Activated CD8-positive, alpha-beta memory T cell treated with anti-CD3 and anti-CD28 coated beads, Interleukin-2, amount 10 ng/mL, durations not matched to agents 7 days and 5 days (primary cell): ENCODE results near the gene TCTN3. TPM values are rescaled to one million over a fixed set of nuclear protein-coding genes. Genes with fewer than 3 reads are reported as not detected.
"Not testable (repeated sequence)": the region's sequence is repeated elsewhere in the genome, so short reads cannot be mapped to it uniquely, and the experiment has no call there.

ENCODE experiments used
- ATAC-seq: fragments of 150-1000 bp; cut with Tn5 transposase; one replicate; pipeline ENCODE4 v1.10.0; 2021; ENCODE audit warnings: moderate library complexity
- CTCF ChIA-PET: fragments of 350-600 bp; sonication (Branson Sonifier 250); formaldehyde crosslinking; loops from one replicate; lab custom pipeline; 2021; ENCODE audit warnings: antibody characterized with exemption; lab: Charles Lee
- DNase-seq: peaks from one replicate; pipeline ENCODE4 v3.0.0-alpha.2; 2020
- H3K27ac Mint-ChIP-seq: one replicate; pipeline ENCODE4 v1.8.0; 2021; ENCODE audit warnings: mild to moderate bottlenecking, mixed read lengths
- H3K27me3 Mint-ChIP-seq: one replicate; pipeline ENCODE4 v1.8.0; 2021; ENCODE audit warnings: mixed read lengths
- H3K36me3 Mint-ChIP-seq: one replicate; pipeline ENCODE4 v1.8.0; 2021; ENCODE audit warnings: mild to moderate bottlenecking, mixed read lengths
- H3K4me1 Mint-ChIP-seq: one replicate; pipeline ENCODE4 v1.8.0; 2021; ENCODE audit warnings: mixed read lengths
- H3K4me3 Mint-ChIP-seq: one replicate; pipeline ENCODE4 v1.8.0; 2021; ENCODE audit warnings: mild to moderate bottlenecking, moderate library complexity, mixed read lengths
- H3K9me3 Mint-ChIP-seq: one replicate; pipeline ENCODE4 v1.8.0; 2022; ENCODE audit warnings: low read depth, mixed read lengths
- total RNA-seq, 2 experiments: library from RNA; stranded (reverse); gene quantifications; one replicate each; pipeline ENCODE4 v1.2.3, GENCODE V29; 2021

TCTN3 gene, protein sequence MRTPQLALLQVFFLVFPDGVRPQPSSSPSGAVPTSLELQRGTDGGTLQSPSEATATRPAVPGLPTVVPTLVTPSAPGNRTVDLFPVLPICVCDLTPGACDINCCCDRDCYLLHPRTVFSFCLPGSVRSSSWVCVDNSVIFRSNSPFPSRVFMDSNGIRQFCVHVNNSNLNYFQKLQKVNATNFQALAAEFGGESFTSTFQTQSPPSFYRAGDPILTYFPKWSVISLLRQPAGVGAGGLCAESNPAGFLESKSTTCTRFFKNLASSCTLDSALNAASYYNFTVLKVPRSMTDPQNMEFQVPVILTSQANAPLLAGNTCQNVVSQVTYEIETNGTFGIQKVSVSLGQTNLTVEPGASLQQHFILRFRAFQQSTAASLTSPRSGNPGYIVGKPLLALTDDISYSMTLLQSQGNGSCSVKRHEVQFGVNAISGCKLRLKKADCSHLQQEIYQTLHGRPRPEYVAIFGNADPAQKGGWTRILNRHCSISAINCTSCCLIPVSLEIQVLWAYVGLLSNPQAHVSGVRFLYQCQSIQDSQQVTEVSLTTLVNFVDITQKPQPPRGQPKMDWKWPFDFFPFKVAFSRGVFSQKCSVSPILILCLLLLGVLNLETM
- total RNA-seq, result 10 to 100 TPM; 29.7 to 69.2 TPM

DNA sequence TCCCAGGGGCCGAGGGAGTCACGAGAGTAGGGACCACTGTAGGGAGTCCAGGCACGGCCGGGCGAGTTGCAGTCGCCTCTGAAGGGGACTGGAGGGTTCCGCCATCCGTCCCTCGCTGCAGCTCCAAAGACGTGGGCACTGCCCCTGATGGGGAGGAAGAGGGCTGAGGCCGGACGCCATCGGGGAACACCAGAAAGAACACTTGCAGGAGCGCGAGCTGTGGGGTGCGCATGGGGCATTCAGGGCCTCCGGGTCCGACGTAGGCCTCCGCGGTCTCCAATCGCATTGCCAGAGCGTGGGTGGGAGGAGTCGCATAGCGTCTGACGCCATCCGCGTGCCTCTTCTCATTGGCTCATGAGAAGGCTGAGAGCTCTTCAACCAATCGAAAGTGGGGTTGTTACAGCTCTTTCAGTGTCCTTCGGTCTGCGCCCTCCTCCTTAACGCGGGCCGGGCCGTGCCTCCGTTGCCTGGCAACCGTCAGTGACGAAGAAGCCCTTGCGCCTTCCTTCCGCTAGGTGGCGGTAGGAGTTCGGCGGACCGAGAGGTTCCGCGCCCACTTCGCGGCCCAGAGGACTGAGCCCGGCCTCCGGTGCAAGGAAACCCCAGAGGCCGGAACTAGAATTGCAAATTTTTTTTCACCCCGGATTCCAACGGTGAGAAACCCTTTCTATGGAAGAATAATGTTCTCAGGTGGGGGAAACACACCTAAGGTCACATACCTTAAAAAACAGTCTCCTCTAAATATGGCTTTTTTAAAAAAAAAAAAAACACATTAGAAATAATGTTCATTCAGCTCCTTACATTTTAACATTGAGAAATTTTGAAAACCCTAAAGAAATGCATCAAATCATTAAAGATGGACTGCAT is at the start of gene TCTN3:
Gene TCTN3, minus strand, starts transcription at position 260 of the 867 bp plus-strand sequence. Its CDS starts 28 bp downstream, at position 232.
- Mint-ChIP-seq H3K4me3 (peak within 1 kb of the TSS; percentile 99), H3K27ac (peak within 1 kb of the TSS; percentile 85), H3K4me1 (peaks cover 44% of the 10 kb centered on the region), H3K9me3 (peaks cover 4% of the 10 kb centered on the region), H3K27me3 (no peaks in the 10 kb centered on the region), H3K36me3 (peaks cover 36% of the 10 kb centered on the region)
- CTCF ChIA-PET, result interaction anchor here (0.6 to 7.6 kb wide), 71 partner anchors 10 to 644 kb away, joined by 3 to 444 read pairs (median 5); partner anchors contain the start of genes ALDH18A1, CC2D2B, ENTPD1 and ZNF518A
- DNase-seq (peak; percentile 98), ATAC-seq (peak; percentile 99)

- CTCF ChIA-PET, result interaction anchor here (1.1 to 3.8 kb wide), 2 partner anchors 49 to 78 kb away, joined by 3 to 14 read pairs; partner anchors contain the start of gene TCTN3
- H3K9me3 Mint-ChIP-seq, result peaks cover 11% of the 10 kb centered on the region
- DNase-seq, result no peak
- peaks cover 15% of the 10 kb centered on the region for H3K27me3 Mint-ChIP-seq
- no peak overlapping the region for H3K27ac Mint-ChIP-seq
- no peak overlapping the region for H3K4me3 Mint-ChIP-seq
- peaks cover 20% of the 10 kb centered on the region for H3K36me3 Mint-ChIP-seq
- H3K4me1 Mint-ChIP-seq, result peaks cover 36% of the 10 kb centered on the region
- ATAC-seq, result no peak
These were observed 49.3 kb upstream of the TCTN3 start for GRCh38 chr10:95742962-95743535.

- H3K36me3 Mint-ChIP-seq, result peaks cover 20% of the 10 kb centered on the region
- peaks cover 38% of the 10 kb centered on the region for H3K4me1 Mint-ChIP-seq
- peaks cover 19% of the 10 kb centered on the region for H3K27me3 Mint-ChIP-seq
- H3K27ac Mint-ChIP-seq, result no peak overlapping the region
- no peak for DNase-seq
- peaks cover 10% of the 10 kb centered on the region for H3K9me3 Mint-ChIP-seq
- CTCF ChIA-PET, result interaction anchor here (1.1 to 3.8 kb wide), 2 partner anchors 48 to 79 kb away, joined by 3 to 14 read pairs; partner anchors contain the start of gene TCTN3
- no peak for ATAC-seq
- no peak overlapping the region for H3K4me3 Mint-ChIP-seq
These were observed 48.8 kb upstream of the TCTN3 start for GRCh38 chr10:95742485-95742884.

- peaks cover 22% of the 10 kb centered on the region for H3K36me3 Mint-ChIP-seq
- peaks cover 20% of the 10 kb centered on the region for H3K27me3 Mint-ChIP-seq
- H3K9me3 Mint-ChIP-seq, result peaks cover 7% of the 10 kb centered on the region
- CTCF ChIA-PET, result interaction anchor here (0.8 to 3.8 kb wide), 4 partner anchors 15 to 100 kb away, joined by 3 to 14 read pairs (median 3); partner anchors contain the start of gene TCTN3
- ATAC-seq (no peak), DNase-seq (no peak)
- H3K4me1 Mint-ChIP-seq, result peaks cover 38% of the 10 kb centered on the region
- no peak overlapping the region for H3K4me3 Mint-ChIP-seq
- H3K27ac Mint-ChIP-seq, result no peak overlapping the region
These were observed 48.2 kb upstream of the TCTN3 start for GRCh38 chr10:95741807-95742467.

- Mint-ChIP-seq H3K36me3 (peaks cover 22% of the 10 kb centered on the region), H3K4me1 (peaks cover 38% of the 10 kb centered on the region)
- CTCF ChIA-PET, result interaction anchor here (0.8 to 1.1 kb wide), 2 partner anchors 13 to 45 kb away, joined by 3 read pairs; partner anchors contain the start of gene TCTN3
These were observed 45.3 kb upstream of the TCTN3 start for GRCh38 chr10:95739056-95739455.

DNA sequence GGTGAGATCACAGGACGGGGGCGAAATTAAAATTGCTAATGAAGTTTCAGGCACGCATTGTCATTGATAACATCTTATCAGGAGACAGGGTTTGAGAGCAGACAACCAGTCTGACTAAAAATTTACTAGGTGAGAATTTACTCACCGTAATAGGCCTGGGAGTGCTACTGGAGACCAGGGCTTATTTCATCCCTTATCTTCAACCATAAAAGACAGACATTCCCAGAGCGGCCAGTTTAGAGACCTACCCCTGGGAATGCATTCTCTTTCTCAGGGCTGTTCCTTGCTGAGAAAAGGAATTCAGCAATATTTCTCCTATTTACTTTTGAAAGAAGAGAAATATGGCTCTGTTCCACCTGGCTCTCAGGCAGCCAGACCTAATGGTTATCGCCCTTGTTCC is 39.2 kb upstream of the TCTN3 start:
- H3K4me1 Mint-ChIP-seq, CTCF ChIA-PET, ATAC-seq, DNase-seq, H3K27ac Mint-ChIP-seq, H3K4me3 Mint-ChIP-seq: not testable (repeated sequence)
- H3K36me3 Mint-ChIP-seq, result peaks cover 27% of the 10 kb centered on the region
- H3K9me3 Mint-ChIP-seq, result peaks cover 12% of the 10 kb centered on the region
- H3K27me3 Mint-ChIP-seq, result peaks cover 49% of the 10 kb centered on the region

More at GRCh38 chr10:95739056-95739455, 45.3 kb upstream of the TCTN3 start:
- H3K27me3 Mint-ChIP-seq, result peaks cover 27% of the 10 kb centered on the region
- ATAC-seq (peak; percentile 33), DNase-seq (peak; percentile 52)
- no peak overlapping the region for H3K4me3 Mint-ChIP-seq
- H3K9me3 Mint-ChIP-seq, result peaks cover 3% of the 10 kb centered on the region
- no peak overlapping the region for H3K27ac Mint-ChIP-seq

DNA sequence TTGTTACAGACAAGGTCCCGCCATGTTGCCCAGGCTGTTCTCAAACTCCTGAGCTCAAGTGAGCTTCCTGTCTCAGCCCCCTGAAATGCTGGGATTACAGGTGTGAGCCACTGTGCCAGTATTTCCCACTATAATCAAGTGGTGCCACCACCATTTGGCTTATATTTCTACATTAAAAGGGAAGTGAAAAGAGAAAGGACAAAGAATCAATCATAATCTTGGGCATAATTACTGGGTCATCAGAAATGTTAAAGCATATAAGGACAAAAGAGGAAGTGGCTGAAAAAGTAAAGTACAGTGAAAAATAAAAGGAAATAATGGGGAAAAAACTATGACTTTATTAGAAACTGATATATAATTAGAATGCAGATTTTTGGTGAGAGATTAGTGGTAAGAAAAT is 36.5 kb upstream of the TCTN3 start:
- Mint-ChIP-seq H3K4me1 (no peaks in the 10 kb centered on the region), H3K4me3 (no peak overlapping the region), H3K36me3 (peaks cover 21% of the 10 kb centered on the region), H3K27me3 (peaks cover 58% of the 10 kb centered on the region), H3K27ac (no peak overlapping the region), H3K9me3 (peaks cover 10% of the 10 kb centered on the region)
- DNase-seq (no peak), ATAC-seq (no peak)
- CTCF ChIA-PET, result no interaction called here

DNA sequence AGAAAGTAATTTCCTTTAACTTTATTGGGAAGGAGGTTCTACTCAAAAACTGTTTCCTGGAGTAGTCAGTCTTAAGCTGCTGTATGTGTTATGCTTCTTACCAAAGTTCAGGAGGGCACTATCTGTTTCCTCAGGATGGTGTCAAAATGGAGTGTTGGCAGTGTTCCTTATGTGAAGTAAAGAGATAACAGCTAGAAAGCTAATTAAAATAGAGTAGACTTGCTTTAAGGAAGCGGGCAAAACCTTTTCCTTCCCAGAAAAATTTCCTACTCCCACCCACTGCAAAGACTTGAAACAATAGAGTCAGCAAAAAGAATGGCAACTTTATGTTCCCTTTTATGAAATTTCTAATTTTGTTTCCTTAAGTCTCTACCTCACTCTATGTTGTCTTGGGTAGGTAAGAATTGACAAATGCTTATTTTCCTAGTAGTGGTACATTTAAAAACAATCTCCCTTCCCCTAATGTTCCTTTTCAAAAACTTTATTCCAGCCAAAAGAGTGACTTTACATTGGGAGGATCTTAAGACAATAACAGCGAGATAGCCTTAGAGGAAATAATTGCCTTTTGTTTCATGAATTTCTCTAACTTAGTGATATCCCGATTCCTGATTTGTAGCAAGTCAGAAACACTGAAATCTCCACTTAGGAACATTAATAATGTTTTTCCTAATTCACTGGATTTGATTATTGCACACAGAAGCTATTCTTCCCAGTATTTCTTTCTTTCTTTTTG is 35.8 kb upstream of the TCTN3 start:
- peaks cover 21% of the 10 kb centered on the region for H3K36me3 Mint-ChIP-seq
- CTCF ChIA-PET, result no interaction called here
- no peak for DNase-seq

DNA sequence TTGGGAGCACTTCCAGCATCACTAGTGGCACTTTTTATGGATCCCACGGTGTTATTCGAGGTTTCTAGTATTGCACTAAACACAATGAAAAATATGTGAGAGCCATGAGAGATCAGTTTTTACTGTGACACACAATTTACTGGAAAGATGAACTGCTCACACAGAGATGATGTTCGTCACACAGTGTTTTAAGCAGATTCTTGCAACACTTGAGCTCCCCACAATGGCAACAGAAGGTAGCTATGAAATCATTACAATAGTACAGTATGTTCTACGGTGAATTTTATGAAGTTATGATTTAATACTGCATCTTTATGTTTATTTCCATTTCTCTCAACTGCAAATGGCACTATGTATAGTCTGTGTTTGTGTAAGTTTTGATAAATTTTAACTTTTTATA is 34.8 kb upstream of the TCTN3 start:
- ATAC-seq (no peak), DNase-seq (no peak)
- CTCF ChIA-PET, result interaction anchor here (1.4 kb wide), 1 partner anchor 35 kb away, joined by 9 read pairs; the partner anchor contains the start of gene TCTN3
- Mint-ChIP-seq H3K4me1 (no peaks in the 10 kb centered on the region), H3K27me3 (peaks cover 55% of the 10 kb centered on the region), H3K36me3 (peaks cover 16% of the 10 kb centered on the region), H3K9me3 (peaks cover 10% of the 10 kb centered on the region), H3K4me3 (no peak overlapping the region), H3K27ac (no peak overlapping the region)

More for the DNA sequence above, 35.8 kb upstream of the TCTN3 start:
- Mint-ChIP-seq H3K4me3 (no peak overlapping the region), H3K4me1 (no peaks in the 10 kb centered on the region), H3K27ac (no peak overlapping the region), H3K27me3 (peaks cover 62% of the 10 kb centered on the region), H3K9me3 (peaks cover 10% of the 10 kb centered on the region)
- no peak for ATAC-seq

DNA sequence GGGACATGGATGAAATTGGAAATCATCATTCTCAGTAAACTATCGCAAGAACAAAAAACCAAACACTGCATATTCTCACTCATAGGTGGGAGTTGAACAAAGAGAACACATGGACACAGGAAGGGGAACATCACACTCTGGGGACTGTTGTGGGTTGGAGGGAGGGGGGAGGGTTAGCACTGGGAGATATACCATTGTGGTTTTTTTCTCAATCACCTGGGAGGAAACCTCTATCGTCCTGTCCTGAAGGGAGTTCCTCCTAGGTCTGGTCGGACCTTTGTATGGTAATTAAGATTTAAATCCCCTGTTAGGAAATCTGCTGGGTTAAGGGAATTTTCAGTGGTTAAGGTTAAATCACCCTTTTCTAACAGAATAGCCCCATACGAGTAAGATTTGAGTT is 28.8 kb upstream of the TCTN3 start:
- CTCF ChIA-PET, H3K27ac Mint-ChIP-seq, H3K4me3 Mint-ChIP-seq, H3K9me3 Mint-ChIP-seq, H3K36me3 Mint-ChIP-seq, DNase-seq, ATAC-seq, H3K4me1 Mint-ChIP-seq: not testable (repeated sequence)
- peaks cover 26% of the 10 kb centered on the region for H3K27me3 Mint-ChIP-seq

- CTCF ChIA-PET, H3K4me1 Mint-ChIP-seq, ATAC-seq: not testable (repeated sequence)
These were observed 27.0 kb upstream of the TCTN3 start for GRCh38 chr10:95720745-95721144.

More at GRCh38 chr10:95720745-95721144, 27.0 kb upstream of the TCTN3 start:
- not testable (repeated sequence) for H3K4me3 Mint-ChIP-seq, H3K27ac Mint-ChIP-seq, DNase-seq, H3K36me3 Mint-ChIP-seq, H3K9me3 Mint-ChIP-seq
- H3K27me3 Mint-ChIP-seq, result peaks cover 13% of the 10 kb centered on the region
